WERI-Rb-1 (cell line): Measurements from ENCODE around the gene RFX4.

Source experiments
- DNase-seq: peaks from one replicate; pipeline ENCODE4 v3.0.0-alpha.2; 2020
- H3K27ac ChIP-seq: fragments of 250-450 bp; sonication (Bioruptor Pico); 2 replicates; pipeline ENCODE4 v1.5.1; 2020; ENCODE audit warnings: mild to moderate bottlenecking, moderate library complexity
- H3K27me3 ChIP-seq: fragments of 250-450 bp; sonication (Bioruptor Pico); 2 replicates; pipeline ENCODE4 v1.5.1; 2021; ENCODE audit warnings: mild to moderate bottlenecking, low read depth, moderate library complexity; ENCODE audit not compliant: insufficient read depth, severe bottlenecking
- H3K36me3 ChIP-seq: fragments of 250-450 bp; sonication (Bioruptor Pico); 2 replicates; pipeline ENCODE4 v1.5.1; 2020; ENCODE audit warnings: mild to moderate bottlenecking, moderate library complexity
- H3K4me3 ChIP-seq: 2 replicates; pipeline ENCODE4 v1.5.1; 2011; ENCODE audit warnings: low read depth, mild to moderate bottlenecking, control low read depth, low read length
- H3K9me3 ChIP-seq: fragments of 250-450 bp; sonication (Bioruptor Pico); 2 replicates; pipeline ENCODE4 v1.5.1; 2021; ENCODE audit warnings: mild to moderate bottlenecking, moderate library complexity; ENCODE audit not compliant: severe bottlenecking
- TF ChIP-seq, protein P1 (sequence below): IDR thresholded peaks from 2 replicates; pipeline ENCODE4 v1.5.1; 2011; ENCODE audit warnings: low read depth, mild to moderate bottlenecking, control low read depth, inconsistent platforms, low read length

Gene RFX4

DNA sequence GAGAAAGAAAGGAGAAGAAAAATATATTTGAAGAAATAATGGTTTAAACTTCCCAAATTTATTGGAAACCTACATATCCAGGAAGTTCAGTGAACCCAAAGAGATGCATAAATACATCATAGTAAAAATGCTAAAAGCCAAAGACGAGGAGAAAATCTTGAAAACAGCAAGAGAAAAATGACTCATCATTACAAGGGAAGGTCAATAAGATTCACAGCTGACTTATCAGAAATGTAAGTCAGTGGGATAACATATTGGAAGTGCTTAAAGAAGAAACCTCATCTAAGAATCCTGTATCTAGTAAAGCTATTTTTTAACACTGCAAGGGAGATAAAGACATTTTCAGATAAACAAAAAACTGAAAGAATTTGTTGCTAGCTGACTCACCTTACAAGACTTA is 211.6 kb downstream of the RFX4 start:
- TF ChIP-seq, protein P1, sequence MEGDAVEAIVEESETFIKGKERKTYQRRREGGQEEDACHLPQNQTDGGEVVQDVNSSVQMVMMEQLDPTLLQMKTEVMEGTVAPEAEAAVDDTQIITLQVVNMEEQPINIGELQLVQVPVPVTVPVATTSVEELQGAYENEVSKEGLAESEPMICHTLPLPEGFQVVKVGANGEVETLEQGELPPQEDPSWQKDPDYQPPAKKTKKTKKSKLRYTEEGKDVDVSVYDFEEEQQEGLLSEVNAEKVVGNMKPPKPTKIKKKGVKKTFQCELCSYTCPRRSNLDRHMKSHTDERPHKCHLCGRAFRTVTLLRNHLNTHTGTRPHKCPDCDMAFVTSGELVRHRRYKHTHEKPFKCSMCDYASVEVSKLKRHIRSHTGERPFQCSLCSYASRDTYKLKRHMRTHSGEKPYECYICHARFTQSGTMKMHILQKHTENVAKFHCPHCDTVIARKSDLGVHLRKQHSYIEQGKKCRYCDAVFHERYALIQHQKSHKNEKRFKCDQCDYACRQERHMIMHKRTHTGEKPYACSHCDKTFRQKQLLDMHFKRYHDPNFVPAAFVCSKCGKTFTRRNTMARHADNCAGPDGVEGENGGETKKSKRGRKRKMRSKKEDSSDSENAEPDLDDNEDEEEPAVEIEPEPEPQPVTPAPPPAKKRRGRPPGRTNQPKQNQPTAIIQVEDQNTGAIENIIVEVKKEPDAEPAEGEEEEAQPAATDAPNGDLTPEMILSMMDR = no peak
- Histone ChIP-seq H3K4me3 (no peak overlapping the region), H3K27ac (no peak overlapping the region), H3K27me3 (no peaks in the 10 kb centered on the region), H3K9me3 (no peaks in the 10 kb centered on the region), H3K36me3 (no peaks in the 10 kb centered on the region)
- DNase-seq = no peak

DNA sequence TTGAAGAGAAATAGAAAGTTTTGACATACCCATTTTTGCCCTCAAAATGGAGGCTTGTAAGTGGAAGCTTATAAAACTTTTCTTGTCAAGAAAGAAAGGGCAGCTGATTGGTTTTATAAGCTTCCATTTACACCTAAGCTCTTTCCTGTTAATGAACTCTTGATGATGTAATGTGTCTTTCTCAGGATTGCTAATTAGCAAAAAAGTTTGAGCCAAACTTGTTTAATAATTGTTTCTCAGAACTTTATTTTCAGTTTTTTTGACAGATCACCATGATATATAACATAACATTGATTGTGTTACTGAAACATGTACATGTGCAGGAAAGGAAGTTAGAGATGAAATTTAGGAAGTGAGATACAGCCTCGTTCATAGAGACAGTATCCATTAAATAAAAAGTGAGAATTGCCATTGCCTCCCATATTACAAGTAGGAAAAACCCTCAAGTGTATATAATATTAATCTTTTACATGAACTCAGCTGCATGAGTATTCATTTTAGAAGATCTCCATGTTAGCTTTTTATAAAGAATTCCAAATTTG is 218.4 kb downstream of the RFX4 start:
- TF ChIP-seq, protein P1 = no peak
- H3K27me3 ChIP-seq = no peaks in the 10 kb centered on the region
- H3K9me3 ChIP-seq = no peaks in the 10 kb centered on the region
- DNase-seq = no peak
- no peaks in the 10 kb centered on the region for H3K36me3 ChIP-seq
- no peak overlapping the region for H3K27ac ChIP-seq
- no peak overlapping the region for H3K4me3 ChIP-seq

DNA sequence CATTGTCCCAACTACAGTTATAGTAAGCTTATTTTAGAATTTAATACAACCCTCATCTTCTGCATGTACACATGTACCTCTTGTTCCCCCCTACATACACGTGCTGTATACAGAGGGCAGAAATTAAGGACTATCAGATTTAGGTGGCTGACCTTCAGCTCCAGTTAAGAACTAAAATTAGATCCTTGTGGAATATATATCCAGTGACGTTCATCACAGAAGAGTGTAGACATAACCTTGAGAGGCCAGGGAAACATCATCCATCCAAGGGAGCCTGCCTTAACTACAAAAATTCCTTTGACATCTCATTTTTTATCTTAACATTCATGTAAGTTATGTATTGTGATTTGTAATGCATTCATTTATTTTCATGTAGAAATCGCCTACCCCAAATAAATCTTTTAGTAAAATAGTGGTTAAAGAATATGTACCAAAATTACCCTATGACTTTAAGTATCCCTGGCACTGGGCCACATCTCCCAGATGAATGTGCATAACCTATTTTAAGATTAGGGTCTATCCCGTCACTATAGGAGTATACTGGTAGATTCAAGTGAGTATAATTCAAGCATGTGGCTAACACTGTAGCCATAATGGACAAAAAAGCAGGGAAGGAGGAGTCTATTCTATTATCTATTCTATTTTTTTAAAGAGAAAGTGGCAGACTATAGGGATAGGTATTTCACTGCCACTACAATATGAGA is 219.2 kb downstream of the RFX4 start:
- no peak overlapping the region for H3K4me3 ChIP-seq
- TF ChIP-seq, protein P1 = no peak
- H3K36me3 ChIP-seq = no peaks in the 10 kb centered on the region
- no peak overlapping the region for H3K27ac ChIP-seq
- no peak for DNase-seq
- H3K27me3 ChIP-seq = no peaks in the 10 kb centered on the region
- no peaks in the 10 kb centered on the region for H3K9me3 ChIP-seq

DNA sequence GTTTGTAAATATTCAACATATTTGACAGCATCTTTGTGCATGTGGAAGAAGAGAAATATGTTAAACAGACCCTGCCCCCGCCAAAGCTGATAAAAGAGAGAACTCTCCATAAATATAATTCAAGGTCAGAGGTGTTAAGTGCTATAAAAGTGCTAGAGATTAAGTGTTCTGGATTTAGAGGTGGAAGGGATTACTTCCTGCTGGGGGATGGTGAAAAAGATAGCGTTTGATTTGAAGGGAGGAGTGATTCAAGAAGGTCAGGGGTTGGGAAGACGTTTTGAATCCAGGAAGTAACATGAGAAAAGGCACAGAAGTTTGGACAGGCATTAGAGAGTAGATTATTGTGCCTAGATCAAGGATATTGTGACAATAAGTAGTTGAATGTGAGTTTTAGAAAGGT is 221.9 kb downstream of the RFX4 start:
- no peaks in the 10 kb centered on the region for H3K9me3 ChIP-seq
- H3K27ac ChIP-seq = no peak overlapping the region
- DNase-seq = no peak
- TF ChIP-seq, protein P1 = no peak
- H3K27me3 ChIP-seq = no peaks in the 10 kb centered on the region
- H3K36me3 ChIP-seq = no peaks in the 10 kb centered on the region
- no peak overlapping the region for H3K4me3 ChIP-seq
